HG03571 (cell line): ENCODE data around the gene FCAMR.

Source experiments
- ATAC-seq: cut with Tn5 transposase; IDR thresholded peaks from one replicate; pipeline ENCODE4 v1.9.1; 2021; ENCODE audit not compliant: unreplicated experiment

Gene FCAMR

DNA sequence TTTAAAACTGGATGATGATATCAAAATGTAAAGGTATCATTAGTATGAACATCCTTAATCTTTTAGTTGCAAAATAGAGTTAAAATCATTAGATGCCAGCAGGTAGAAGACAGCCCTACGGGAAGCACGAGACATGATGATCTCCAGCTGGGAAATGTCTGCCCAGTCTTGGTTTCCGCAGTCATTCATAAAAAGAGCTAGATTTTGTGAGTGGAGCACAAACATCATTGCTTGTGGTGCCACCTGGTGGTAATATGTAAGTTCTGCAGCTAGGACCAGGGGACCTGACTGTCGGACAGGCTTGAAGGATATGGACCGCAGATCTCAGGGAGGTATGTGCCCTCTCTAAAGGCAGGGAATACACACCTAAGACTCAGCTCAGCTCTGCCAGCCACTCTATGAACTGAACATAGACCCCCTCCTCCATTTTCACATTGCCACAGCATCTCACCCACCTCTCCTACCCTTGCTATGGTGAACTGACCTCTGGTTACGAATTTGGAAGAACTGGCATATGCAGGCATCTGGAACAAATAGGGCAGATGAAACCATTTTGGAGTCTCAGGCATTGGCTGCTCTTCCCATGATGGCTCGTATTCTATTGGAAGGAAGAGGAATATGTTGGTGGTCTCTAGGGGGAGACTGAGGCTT is 57.7 kb downstream of the FCAMR start:
- ATAC-seq: no peak

DNA sequence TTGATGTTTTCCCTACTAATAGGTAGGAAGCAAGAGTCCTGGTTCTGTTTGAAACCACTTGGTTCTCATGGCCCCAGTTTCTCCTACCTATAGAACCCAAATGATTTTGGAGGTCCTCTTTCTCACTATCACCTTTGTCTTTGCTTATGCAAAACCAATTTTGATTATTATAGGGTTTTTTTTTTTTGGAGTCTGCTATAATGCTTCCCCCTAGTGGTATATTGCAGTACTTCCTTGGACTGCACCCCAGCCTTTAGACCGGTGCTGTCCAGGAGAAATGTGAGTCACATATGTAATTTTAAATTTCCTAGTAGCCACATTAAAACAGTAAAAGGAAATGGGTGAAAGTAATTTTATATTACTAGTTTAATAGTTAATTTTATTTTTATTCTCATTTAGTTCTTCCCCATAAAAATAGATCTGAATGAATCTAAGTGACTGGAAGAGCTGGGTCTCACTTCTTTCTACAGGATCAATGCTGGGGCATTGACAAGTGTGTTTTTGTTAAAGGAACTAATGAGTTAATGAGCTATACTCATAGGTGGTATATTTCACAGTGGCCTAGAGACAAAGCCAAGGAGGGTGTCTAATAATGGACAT is 59.1 kb downstream of the FCAMR start:
- no peak for ATAC-seq

DNA sequence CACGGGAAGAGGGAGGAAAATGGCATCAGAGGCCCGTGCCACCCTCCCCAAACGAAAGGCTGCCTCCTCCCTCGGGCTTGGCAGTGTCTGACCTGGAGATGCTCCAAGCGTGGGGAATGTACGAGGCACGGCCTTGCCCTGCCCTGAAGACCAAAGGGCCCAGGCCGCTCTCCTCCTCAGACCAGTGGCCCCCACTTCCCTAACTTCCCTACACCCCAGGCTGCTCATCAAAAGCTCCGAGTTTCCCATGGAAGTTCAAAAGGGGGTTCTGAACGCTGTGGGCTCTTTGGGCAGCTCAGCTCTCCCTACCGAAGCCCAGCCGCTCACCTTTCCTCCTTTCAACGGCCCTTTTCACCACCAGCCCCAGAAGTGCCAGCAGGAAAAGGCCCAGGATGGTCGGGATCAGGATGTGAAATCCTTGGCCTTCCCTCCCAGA is 60.4 kb downstream of the FCAMR start:
- no peak for ATAC-seq

DNA sequence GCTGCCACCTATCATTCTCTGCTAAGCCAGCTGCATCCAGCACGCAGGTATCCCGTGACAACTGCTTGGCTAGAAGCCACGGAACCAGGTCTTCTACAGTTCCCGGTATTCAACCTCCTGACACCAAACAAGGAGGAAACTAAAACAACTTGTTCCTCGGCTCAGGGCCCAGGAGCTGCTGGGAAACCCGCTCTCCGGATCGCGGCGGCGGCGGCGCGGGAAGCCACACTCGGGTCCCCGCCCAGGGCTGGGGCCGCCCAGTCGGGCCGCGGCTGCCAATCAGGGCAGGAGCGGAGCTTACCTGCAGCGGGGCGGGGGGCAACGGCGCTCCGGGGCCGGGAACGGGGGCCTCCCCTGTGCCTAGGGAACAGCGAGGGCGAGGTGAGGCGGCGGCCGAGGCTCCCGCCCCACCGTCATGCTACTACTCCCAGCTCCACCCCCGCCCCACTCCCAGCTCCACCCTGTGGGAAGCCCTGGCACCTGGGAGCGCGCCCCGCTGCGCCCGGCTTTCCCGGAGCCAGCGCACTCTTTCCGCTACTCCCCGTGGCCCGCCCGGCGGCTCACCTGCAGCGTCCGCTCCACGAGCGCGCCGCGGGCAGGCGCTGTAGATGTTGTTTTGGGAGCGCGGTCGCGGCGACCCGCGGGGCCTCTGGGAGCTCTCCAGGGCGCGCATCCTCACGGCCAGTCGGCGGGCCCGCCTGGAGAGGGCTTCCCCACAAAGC is 60.9 kb downstream of the FCAMR start:
- no peak for ATAC-seq

DNA sequence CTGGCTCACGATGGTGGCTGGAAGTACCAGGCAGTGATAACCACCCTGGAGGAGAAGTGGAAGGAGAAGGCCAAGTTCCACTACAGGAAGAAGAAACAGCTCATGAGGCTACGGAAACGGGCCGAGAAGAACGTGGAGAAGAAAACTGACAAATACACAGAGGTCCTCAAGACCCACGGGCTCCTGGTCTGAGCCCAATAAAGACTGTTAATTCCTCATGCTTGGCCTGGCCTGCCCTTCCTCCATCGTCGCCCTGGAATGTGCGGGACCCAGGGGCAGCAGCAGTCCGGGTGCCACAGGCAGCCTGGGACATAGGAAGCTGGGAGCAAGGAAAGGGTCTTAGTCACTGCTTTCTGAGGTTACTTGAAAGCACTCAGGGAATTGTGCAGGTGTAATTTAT is 62.2 kb downstream of the FCAMR start:
- no peak for ATAC-seq
